Stimulated activated CD4-positive, alpha-beta T cell treated with anti-CD3 and anti-CD28 coated beads, Interleukin-1b, Interleukin-23, amount 100 ng/mL, for 48 hours (primary cell): ENCODE data around the gene LRRC4C.

Experiments
- DNase-seq: peaks from one replicate; pipeline ENCODE4 v3.0.0-alpha.2; 2020

LRRC4C gene

DNA sequence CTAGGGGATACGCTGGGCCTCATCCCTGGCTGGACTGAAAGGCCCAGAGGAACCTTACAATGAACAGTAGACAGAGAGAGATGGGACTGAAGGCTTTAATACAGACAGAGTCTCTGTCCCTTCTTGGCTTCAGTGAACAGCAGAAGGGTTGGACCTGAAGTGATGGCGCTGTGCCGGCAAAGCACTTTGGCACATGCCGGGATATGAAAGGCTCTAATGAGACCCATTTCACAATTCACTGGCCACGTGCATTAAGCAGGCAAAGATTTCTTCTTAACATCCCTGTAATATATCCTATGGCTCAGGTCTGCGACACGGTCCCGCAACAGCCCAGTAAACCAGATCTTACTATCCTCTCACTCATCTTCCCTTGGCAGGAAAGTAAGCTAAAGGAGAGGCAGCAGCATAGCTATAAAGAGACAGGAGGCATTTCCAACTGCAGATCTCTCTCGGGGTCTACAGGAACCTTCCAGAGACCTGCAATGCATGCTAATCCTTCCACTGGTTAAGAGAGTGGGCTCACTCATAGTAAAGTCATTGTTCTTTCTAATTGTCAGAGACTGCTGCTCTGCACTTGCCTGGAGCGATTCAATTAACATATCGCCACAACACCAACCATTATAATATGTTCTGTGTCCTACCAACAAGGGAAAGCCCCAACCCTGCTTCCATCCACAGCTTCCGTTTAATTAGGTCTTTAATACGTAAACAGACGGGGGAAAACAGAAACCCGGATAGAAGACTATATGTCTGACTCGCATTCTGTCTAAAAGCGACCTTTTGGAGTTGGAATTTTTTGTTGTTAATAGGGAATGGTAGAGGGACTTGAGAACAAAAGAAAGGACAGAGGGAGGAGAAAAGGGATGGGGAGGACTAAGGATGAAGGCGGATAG lies 1179.0 kb downstream of the LRRC4C start:
- DNase-seq, result no peak

DNA sequence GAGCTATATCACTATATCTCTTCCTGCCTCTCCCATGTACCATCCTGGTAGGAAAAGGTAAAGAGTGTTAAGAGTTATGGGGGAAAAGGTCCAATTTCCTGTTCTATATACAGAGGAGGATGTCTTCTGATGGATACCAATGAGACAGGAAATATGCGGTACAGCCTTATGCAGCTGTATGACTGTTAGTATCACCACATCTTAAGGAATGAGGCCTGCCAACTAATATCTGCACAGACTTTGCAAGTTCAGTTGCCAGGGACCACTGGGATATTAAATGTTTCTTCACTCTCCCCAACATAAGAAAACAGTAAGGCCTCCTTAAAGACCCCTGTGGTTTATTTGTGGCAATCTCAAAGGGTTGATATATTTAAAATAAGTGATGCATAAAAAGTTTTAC lies 1182.5 kb downstream of the LRRC4C start:
- no peak for DNase-seq

DNA sequence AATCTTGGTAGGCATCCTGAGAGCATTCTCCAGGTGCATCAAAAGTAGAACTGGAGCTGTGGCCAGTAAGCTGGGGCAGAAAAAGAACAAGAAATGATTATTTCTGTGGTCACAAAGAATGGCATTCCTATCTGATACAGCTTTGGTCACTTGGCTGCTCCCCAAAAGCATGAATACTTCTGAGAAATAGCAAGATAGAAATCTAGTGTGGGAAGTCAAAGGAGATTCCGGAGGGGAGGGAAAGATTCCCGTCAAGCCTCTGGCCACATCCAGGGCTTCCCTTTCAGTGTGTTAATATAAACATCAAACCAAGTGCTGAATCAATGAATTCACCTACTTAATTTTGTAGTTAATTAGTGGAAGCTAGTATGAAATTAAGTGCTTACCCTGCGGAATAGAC lies 1185.4 kb downstream of the LRRC4C start:
- DNase-seq, result no peak

DNA sequence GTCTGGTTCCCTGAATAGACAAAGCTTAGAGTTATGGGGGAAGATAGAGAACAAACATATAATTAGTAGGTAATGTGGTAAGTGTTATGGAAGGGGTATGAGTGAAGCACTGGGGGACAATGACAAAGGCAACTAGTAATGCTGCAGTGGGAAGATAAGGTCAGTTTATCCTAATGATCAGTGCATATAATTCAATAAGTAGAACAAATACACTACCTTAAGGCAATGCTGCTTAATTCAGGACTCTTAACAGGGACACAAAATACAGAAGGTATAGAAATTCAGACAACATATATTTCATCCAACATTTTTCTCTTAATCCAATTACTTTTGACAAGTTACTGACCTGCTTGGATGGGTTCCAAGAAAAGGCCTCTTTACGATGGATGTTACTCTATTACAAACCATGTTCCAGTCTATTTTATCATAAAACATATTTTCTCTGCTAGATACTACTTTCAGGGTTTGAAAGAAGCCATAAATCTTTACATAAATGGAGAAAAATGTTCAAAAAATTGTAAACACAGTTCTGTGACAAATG lies 1186.2 kb downstream of the LRRC4C start:
- no peak for DNase-seq

DNA sequence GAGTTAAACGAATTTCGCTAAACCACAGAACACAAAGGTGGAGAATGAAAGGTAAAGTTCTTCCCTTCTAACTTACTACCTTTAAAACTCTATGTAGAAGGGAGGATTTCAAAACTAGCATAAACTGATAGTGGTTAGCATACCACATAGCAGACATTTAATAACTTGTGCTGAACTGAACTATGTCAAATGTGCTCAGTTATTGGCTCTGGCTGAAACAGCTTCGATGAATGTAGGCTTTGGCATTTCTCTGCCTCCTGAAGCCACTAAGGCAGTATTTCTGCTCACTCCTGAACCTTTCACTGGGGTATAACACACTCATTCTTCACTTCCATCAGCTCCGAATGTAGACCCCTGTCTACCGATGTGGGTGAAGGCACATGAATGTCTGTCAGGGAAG lies 1188.1 kb downstream of the LRRC4C start:
- DNase-seq, result no peak

DNA sequence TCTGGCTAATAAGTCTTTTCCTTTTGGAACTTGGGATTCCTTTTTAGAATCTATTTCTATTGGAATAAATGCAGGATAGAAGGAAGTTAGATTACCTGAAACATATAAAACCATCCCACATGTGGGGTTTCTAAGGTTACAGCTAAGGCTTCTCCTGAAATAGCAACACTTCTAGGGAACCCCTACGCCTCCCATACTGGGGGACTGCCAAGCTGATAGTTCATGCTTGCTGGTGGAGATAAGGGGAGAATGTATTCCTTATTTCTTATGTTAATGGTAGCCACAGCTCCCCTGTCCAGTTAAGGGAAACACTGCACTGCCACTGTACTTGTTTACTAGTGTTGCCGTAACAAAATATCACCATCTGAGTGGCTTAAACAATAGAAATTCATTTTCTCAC lies 1189.6 kb downstream of the LRRC4C start:
- DNase-seq, result no peak

DNA sequence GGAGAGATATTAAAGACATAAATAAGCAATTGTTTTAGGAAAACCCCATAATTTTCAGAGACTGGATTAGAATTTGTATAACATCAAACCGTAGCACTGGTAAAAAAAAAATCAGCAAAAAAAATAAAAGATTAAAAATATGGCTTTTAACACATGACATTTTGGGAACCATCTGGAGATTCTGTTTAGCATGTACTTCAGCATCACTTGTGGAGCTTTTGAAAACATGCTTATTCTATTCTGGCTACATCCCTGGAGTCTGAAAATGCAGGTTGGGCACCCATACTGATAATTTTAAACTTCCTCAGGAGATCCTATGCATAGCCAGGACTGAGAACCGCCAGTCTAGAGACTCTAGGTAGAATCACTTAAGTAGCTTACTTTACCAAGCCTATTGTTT lies 1190.9 kb downstream of the LRRC4C start:
- DNase-seq, result no peak

DNA sequence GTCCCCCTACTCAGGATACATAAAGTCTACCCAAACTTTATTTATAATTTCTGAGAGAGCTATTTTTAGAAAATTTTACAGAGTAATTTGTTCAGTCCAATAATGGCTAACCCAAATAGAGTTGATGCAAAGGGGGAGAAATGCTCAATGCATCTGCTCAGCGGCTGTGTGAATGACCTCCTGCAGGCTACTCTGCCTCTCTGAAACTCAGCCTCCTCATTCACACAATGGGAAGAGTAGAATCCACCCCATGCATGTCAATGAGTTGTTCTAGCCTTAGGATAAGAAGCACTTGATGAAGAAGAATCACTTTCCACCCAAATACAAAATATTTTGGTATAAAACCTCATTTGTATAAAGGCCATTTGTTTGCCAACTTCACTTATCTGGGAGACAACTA lies 1204.0 kb downstream of the LRRC4C start:
- no peak for DNase-seq

DNA sequence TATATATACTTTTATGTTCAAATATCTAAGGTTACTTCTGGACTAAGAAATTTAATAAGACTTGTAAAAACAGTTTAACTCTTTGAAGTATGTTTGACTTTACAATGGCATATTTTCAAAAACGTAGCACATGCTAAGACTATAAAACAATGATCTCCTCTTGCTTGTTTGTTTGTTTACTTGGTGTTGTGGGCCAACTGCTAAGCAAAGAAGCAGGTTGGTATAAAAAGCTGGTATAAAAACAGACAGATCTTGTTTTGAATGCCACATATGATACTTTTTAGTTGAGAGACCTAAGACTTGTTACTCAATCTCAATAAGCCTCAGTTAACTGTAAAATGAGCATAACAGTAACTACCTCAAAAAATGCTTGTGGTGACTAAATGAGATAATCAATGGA lies 1206.3 kb downstream of the LRRC4C start:
- DNase-seq, result no peak

DNA sequence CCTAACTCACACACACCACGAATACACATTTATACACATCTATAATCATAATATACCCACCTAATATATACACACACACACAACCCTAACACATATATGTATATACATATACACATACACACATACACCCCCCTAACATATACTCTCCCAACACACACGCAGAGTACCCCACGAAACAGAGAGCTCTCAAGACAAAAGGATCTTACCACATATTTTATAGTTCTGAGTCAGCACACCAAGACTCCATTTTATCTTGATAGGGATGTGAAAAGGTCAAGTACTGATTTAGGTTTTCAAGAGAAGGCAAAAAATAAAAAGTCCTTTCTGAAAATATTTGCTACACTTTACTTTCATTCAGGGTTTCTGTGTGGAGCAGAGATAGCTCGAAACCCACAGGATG lies 1207.2 kb downstream of the LRRC4C start:
- DNase-seq, result no peak

DNA sequence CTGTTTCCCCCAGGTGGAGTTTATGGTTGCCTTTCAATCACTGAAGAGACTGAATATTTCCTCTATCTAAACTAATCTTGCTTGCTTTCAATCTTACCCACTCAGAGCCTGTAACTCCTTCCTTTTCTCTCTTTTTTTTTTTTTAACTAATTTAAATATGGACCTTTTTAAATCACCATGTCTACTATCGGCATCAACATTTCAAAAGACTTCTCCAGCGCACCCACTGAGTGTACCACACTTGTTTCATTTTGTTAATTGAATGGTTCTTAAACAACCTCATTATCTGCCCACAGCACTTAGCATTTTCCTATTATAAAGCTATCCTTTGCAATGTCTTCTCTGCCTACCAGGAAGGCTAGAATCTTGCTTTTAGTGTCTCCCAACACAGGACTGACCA lies 1212.5 kb downstream of the LRRC4C start:
- DNase-seq, result no peak

DNA sequence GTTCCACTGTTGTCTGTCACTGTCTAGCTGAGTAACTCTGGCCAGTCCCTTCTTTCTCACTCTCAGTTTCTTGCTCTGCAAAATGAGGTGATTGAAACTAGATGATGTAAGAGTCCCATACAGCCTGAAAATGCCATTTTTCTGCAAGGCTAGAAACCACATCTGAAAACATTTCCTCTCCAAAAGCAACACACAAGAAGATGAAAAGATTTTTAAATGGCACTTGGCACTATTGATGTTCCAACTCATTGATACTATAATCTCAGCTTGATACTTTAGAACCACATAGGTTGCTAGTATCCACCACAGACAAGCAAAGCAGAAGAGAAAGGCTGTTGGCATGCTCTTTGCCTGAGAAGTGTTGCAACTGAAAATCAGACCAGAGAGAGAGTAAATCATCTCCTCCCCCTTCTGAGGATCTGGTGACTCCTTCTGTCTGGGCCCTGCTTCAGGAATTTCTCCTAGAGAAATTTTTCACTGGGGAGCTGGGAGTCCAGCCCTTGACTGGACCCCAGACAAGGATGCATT lies 1217.9 kb downstream of the LRRC4C start:
- DNase-seq, result no peak

DNA sequence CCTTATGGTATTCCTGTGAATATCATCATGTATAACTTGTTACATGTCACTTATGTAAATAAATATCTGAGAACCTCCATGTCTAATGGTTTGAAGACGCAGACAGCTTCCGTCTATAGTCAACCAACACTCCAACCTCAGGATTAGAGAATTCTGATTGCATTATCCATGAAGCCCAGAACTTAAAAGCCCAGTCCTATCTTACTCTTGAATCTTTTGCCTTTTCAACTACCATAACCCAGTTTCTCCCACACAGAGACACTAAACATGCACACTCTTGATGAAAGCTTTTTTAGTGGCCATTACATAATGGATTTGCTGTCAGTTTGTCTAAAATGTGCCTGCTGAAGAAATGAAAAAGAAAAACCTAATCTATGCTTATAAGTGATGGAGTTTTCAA lies 1219.2 kb downstream of the LRRC4C start:
- no peak for DNase-seq

DNA sequence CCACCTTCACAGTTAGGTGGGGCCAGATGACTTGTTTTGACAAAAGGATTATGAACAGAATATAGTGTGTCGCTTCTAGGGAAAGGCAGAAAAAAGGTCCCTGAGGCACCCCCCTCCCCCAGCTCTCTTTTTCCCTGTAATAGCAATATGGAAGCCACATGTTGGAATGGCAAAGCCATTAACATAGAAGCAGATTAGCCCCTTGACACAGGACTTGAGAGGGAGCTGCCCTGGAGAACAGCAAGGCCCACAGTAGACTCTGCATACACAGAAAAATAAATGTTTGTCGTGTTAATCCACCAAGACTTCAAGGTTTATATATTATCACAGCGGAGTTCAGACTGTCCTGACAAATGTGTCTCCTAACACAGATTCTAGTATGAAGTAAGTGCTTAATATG lies 1222.9 kb downstream of the LRRC4C start:
- no peak for DNase-seq

DNA sequence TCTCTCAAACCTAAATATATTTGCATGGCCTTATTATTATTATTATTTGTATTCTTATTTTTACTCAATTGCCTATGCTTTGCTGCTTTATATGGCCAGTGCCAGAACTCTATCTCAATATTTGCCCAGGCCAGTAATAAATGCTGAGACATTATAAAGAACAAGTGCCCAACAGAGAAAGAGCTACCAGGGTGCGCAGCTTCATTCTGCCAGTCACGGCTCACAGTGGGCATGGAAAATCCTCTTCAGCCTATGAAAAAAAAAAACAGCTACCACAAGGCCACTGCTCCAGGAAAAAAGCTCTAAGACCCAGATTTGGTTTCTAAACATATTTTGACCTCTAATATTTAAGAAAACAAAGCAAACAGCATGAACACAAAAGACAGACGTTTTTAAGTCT lies 1223.6 kb downstream of the LRRC4C start:
- no peak for DNase-seq

DNA sequence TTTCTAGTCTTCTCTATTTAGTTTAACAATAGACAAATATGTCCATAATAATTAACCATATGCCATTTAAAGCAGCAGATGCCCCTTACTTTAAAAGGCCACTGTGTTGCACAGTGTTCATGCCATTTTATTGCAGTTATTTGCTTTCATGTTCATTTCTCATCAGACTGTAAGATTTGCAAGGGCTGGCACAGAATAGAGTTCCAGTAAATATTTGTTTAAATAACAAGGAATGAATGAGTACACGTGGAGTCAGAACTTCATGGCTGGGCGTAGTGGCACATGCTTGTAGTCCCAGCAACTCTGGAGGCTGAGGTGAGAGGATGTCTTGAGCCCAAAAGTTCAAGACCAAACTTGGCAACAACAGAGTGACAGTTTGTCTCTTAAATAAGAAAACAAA lies 1228.6 kb downstream of the LRRC4C start:
- no peak for DNase-seq

DNA sequence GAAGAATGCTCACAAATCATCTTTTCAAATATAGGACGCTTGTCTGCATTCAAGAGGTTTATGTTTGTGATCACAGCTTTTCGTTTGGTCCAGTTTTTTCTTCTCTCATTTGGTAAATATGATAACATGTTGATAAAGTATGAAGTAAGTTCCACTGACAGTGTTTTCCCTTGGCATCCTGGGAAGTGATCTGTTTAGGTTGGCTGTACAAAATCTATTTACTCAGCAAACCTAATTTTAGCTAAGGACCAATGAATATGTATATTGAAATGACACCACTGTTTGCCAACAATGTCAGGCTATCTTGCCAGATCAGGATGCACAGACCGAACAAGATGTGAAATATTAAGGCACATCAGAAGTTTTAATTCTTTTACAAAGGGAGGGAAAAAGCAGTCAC lies 1230.8 kb downstream of the LRRC4C start:
- DNase-seq, result no peak

DNA sequence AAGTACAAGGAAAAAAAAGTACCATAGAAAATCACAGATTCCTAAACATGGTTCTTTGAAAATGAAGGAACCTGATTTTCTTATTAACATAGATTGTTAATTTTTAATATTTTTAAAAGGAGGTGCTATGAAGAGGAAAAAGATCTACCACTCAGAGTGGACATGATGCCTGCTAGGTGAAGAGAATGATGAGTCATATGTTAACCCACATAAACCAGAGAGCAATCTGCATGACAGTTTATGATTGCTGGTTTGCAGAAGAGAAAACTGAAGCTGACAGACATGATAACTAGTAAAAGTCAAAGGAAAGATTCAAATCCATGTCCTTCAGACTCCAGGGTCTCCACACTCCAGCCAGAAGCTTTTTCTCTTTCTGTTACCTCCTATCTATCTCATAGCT lies 1231.7 kb downstream of the LRRC4C start:
- no peak for DNase-seq

DNA sequence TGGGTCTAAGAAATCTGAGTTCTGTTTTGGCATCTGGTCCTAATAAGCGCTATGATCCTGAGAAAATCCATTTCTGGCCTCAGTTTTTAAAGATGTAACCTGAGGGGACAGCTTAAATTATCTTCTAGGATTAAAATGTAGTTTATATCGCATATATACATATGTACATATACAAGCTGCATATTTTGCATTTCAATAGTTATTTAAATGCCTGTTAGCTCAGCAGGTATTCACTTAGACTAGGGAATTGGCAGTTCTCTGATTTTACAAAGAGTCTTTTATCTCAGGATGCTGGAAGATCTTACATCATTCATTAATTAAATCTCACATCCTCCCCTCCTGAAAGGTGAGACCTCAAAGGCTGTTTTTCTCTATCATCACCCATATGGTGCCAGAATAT lies 1232.8 kb downstream of the LRRC4C start:
- no peak for DNase-seq

DNA sequence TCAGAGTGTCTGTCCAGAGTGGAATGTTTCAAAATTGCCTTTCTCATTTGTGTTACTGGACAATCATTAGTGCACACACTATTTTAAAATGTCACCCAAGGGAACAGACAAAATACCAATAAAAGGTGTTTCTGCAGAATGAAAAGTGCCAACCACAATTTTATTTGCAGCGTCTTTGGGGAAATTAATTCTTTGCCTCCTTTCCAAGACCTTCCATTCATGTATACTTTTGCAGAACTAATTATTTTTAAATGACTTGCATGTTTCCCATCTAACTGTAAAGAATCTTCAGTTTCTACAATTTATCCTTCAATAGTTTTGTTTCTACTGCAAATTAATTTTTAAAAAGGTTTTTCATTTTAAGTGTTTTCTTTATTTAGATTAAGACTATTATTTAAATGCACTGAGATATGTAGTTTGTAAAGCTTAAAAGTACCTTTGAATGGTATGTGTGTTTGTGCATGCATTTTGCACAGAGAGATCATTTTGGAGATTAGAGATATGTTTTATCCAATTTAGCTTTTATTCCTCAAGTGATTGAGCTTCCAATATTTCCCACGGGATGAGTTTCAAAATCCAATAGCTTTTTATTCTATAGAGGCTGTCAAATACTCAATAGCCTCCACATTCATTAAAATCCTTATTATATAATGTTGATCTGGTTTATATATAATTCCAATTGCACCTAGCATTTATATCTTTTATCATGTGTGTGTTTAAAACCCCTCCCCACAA lies 1235.7 kb downstream of the LRRC4C start:
- no peak for DNase-seq

DNA sequence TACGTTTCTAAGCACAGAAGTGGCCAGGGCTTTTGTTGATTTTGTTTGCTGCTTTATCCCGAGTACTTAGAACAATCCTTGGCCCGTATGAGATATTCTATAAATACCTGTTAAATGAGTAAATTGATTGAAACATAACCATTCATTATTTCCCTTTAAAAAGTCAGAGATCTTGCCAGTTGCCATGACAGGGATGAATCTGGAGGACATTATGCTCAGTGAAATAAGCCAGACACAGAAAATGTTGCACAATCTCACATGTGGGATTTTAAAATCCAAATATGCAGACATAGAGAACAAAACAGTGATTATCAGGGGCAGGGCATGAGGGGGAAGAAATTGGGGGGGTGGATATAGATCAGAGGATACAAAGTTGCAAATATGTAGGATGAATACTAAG lies 1240.1 kb downstream of the LRRC4C start:
- no peak for DNase-seq

DNA sequence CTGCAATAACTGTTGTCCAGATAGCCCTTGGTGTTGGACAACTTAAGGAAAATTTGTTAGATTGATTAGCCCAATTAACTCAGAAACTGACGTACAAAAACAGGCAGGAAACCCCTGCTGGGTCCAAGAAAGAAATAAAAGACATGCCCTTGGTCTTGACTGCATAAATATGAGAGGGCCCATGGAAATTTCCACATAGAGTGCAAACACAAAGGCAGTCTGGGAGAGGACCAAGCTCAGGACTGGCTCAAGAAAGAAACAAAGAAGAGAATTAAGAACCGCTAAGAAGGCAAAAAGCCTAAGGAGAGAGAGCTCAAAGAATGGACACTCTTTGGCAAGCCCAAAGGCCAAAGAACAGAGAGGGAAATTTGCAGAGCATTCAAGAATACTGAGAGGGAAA lies 1243.9 kb downstream of the LRRC4C start:
- DNase-seq, result no peak

DNA sequence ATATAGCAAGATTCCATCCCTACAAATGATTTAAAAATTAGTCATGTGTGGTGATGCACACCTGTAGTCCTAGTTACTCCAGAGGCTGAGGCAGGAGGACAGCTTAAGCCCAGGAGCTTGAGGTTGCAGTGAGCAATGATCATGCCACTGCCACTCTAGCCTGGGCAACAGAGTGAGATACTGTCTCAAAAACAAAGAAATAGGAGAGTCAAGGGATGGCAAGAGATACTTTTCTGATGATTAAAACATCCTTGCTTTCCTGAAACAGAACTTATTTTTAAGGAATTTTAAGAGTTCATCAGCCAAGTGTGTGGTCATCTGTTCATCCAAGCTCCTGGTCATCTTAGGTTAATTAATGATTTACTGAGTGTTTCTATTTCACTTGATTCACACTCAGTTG lies 1252.0 kb downstream of the LRRC4C start:
- no peak for DNase-seq

DNA sequence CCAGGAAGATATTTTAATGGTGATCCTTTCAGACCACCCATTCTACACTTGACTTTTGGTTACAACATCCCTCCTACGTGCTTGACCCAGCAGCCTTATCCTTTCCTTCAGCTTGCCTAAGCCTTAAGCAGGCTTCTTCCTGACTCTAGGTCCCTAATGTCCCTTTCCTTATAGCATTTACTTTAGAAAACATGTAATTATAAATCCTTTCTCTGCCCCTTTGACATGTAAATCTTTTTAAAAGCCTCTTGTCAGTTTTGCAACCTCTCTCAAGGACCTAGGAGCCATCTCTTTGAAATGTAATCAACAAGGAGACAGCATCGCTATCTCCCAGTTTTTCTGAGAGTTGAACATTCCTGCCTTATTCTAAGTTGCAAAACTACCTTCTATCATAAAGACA lies 1255.2 kb downstream of the LRRC4C start:
- no peak for DNase-seq
